NCI-H2227 (cell line): ENCODE results near the gene PTPRT.

ENCODE experiments used
- DNase-seq: peaks from one replicate; lab custom pipeline; 2025; ENCODE audit not compliant: unreplicated experiment; lab: John Stamatoyannopoulos, UW

Gene PTPRT

DNA sequence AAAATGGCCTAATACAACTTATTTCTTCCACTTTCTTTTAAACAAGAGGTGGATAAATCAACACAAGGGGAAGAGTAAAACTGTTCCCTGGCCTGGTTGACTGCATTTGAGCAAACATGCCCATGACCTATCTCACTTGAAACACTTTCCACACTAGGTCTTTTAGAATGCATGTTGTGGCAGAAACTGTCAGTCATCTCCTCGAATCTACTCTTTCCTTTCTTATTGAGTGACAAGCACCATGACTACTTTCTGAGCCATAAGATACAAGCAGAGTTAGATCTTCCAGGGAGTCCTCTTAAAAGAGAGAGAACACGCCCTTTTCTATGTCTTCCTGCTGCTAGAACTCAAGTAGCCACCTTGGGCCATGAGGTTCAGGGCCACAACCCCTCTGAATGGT is 66.5 kb downstream of the PTPRT start:
- DNase-seq: no peak

DNA sequence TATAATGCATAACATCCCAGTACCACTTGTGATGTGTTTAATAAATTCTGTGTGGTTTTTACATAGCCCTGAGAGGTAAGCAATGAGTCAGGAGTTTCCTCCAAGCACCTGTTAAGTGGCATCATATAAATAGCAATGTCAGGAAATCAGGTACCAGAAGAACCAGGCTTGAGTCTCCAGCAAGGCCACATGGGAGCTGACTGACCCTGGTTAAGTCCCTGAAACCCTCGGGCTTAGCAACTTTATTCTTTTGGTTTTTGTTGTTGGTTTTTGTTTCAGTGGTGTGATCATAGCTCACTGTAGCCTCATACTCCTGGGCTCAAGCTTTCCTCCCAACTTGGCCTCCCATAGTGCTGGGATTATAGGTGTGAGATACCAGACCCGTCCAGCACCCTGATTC is 70.0 kb downstream of the PTPRT start:
- no peak for DNase-seq

DNA sequence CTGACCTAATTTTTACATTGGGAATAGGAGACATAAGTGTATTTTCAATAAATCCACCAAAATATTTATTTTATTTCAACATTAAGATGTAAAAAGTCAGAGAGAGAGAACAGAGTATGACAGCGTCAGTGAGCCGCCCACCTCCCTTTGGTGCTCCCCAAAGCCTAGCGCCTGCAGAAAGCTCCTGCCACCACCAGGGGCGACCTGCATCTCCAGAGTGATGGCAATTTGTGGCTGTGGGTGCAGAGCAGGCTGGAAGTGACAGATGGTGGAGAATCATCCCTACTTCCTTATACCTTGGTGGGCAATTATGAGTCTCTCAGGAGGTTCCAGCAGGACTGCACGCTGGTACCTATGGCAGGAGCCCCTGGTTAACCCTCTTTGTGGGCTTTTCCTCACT is 87.3 kb downstream of the PTPRT start:
- DNase-seq: no peak

DNA sequence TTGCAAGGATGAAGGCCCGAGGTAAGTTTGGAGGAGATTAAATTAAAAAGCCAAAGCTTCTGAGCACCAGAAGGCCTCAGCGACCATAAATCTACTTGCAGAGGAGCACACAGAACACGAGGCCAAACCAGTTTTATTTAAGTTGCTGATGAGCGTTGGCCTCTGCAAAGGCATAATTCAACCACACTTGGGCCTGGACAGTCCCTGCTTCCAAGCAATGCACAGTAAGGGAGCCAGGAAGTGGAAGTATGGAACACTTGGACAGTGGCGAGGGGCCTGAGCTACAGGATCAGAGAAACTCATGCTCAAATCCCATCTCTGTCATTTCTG is 92.8 kb downstream of the PTPRT start:
- DNase-seq: no peak

DNA sequence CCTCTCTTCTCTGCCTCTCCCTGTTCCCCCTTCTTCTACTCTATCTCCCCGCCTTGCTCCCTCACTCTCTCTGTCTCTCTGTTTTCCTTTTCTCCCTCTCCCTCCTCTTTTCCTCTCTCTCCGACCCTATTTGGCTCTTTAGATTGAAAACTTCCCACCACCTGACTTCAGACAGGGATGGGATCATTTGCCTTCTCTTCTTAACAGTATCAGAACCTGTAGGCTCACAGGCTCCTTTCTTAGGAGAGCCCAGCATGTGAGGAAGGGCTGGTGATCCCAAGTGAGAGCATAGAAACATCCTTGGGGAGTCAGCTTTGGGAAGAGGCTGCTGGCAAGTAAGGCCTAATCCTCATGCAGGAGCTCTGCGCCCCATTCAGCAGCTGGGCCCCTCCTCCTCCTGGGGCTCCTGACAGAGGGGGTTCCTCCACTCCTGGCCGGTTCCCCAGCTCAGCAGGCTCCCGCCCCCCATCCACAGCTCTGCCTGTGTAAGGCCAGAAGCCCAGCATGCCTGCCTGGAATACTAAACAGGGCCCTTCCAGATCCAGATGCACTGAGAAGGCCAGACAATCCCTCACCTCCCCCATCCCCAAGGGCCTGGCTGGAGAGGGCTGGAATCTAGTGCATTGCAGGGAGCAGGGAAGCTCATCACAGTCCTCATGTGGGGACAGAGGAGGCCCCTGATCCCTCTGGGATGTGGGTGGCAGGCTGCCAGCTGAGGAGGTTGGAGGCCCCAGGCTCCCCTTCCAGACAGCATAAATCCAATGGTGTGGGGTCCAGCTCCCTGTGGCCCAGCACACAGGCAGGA is 93.4 kb downstream of the PTPRT start:
- DNase-seq: no peak

DNA sequence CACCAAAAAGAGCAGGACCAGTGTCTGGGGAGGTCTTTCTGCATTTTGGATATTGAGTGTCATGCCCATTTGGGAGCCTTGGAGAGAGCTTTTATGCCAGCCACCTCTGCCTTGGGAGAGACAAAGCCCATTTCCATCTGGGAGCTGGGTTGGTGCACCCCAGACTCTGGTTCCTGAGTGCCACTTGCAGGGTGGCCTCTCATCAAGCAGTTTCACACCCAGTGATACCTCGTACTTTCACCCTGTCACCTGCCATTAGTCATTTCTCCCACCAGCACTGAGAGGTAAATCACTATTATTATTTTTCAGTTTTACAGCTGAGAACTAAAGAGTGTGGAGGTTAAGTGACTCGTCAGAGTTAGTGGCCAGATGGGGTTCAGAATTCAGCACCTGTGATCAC is 94.7 kb downstream of the PTPRT start:
- no peak for DNase-seq

DNA sequence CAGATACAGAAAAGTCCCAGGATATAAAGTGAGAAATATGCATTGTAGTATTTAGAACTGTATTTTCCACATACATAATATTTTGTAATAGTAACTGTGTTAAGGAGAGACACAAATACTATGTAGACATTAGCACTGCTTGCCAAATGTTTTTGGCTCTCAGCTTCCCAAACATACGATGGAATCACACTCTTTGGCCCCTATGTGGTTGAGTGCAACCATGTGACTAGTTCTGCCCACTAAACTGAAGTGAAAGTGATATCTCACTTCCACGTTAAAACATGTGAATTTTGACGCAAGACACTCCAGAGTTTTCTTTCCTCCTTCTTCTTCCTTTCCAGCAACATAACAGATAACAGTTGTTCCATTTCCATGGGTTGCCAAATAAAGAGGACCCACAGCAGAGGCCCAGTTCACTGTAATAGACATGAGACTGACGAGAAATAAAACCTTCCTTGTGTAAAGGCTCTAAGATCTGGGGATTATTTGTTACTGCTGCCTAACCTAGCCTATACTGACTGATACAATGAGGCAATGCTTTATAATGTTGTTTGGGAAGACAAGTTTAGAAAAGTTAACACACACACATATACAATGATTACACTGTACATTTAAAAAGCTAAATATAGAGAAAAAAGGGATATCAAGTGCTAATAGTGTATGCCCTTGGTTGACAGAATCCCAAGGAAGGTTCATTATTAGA is 97.2 kb downstream of the PTPRT start:
- DNase-seq: no peak

DNA sequence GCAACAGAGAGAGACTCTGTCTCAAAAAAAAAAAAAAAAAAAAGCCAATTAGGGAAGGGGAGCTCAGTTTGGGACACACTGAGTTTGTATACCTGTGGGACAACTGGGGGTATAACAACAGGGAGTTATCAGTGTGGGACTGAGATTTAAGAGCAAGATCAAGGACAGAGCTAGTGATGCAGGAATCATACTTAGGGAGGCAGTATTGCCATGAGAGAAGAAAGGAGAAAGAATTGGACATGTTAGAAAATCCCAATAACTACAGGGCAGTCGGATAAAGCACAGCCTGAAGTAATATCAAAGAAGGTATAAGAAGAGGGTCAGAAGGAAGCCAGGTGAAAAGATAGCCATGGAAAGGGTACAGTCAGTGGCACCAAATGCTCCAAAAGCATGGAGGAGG is 121.2 kb downstream of the PTPRT start:
- no peak for DNase-seq

DNA sequence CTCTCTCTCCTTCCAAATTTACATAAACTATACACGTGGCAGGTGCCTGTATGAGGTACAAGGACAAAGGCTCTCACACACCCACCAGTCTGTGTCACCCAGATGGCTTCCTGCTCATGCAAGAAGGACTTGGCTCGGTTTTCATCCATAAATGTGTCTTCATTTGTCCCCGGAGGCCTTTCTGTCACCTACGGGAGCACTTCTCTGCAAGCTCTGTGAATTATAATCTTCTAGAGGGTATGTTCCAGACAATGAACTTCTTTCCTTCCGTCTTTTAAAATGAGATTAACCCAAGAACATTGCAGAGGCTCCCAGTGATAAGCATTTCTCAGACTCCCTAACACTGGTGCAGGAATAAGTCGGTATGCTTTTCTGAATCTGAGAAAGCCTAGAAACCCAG is 123.6 kb downstream of the PTPRT start:
- no peak for DNase-seq

DNA sequence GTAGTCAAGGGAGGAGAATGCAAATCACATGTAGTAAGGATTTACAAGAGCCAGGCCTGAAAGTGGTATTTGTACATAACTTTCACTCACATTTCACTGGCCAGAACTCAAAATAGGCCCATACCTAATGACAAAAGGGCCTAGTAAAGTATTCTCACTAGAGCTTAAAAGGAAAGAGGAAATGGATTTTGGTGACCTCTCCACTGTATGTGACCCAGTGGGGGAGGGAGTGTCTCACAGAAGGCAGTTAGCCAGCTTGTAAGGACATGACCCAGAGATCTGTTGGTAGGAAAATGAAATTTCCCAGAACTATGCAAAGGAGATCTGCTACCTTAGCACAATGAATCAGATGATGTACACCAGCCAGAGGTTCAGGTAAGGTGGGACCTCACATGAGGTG is 124.4 kb downstream of the PTPRT start:
- no peak for DNase-seq

DNA sequence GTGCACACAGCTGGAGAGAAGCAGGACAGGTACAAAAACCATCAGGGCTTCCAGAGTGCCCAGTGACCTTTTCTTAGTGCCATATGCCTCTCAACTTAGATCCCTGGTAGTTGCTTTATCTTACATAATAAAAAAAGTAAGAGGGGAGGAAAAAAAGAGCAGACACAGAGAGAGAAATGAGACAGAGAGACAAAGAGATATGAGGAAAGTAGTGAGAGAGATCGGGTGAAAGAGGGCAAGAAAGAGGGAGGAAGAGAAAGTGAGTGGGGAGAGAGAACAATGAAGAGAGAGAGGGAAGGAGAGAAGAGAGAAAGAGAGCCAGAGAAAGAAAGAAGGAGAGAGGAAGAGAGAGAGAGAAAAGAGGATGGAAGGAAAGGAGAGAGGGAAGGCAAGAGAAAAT is 131.6 kb downstream of the PTPRT start:
- DNase-seq: no peak

DNA sequence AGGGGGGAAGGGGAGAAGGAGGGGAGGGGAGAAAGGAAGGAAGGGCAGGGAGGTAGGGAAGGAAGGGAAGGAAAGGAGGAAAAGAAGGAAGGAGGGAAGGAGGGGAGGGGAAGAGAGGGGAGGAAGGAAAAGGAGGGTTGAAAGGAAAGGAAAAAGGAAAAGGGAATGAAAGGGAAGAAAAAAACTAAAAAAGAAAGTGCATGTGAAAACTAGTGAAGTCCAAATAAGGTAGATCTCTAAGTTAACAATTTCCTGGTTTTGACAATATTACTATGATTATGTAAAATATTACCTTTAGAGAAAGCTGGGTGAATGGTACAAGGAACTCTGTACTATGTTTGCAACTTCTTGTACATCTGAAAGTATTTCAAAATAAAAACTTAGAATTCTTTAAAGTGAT is 132.4 kb downstream of the PTPRT start:
- DNase-seq: no peak

DNA sequence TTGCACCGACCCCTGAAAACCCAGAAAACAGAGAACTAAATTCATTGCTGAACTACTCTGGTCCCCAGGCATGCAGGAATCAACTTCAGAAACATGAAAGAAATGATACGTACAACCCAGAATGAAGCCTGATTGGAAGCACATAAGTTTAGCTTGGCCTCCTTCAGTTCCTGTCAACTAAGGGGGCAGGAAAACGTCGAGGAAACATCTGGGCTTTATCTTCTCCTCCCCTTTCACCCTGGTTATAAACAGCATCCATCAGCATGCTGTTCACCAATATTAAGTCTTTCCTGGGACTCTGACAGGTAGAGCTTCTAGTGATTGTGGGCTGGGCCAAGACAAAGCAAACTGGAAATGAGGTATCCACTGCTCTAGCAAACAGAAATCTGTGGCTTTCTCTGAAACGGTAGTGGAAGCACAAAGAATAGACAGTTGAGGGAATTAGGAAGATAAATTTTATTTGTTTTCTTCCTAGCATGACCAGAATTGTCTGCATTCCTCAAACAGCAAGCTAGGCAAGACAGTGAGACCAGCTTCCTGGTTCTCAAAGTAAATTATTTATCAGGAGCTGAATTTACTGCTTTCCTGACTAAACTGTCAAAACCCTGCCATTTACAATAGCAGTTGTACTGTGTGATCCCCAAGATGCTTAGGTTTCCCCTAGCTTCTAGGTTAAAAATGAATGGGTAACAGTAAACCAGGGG is 134.4 kb downstream of the PTPRT start:
- no peak for DNase-seq

DNA sequence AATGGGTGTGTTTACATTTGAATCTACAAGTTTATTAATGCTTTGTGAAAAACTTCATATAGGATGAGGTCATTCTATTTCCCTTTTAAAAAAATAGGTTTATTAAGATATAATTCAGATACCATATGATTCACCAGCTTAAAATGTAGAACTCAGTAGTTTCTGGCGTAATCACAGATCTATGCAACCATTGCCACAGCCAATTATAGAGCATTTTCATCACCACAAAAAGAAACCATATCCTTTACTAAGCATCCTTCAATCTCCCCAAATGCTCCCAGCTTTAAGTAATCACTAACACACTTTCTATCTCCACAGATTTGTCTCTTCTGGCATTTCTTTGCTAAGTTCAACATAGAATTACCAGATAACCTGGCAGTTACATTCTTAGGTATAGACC is 137.2 kb downstream of the PTPRT start:
- DNase-seq: no peak

DNA sequence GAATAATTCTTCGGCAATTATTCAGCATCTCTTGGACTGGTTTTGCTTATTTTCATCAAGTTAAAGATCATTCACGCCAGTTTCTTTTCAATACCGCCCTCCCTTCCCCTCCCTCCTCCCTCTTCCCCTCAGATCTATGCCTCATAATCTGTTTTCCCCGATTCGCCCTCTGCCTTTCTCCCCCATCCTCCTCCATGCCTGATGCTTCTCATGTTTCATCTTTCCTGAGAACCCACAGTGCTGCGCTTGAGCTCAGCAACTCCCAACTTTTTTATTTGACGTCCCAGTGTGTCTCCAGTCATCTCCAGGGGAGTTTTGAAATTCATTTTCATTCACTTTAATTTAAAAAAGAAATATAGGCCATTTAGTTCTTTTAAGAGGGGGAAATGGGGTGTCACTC is 142.7 kb downstream of the PTPRT start:
- DNase-seq: no peak

DNA sequence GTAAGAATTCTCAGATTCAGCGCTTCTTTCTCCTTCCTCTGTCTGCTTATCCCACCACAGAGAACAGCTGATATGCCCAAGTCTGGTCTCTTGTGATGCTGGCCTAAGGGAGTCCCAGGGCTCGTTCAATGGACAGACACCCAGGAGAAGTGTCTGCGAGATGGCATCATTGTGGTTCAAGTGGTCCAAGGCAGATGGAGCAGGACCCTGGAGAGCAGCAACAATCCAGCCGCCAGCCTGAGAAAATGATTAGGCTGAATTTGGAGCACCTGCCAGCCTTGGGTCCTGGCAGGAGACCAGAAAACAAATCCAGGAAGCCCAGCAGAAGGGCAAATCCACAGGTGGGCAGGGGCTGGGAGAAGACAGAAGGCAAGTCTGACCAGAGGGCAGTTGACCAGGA is 145.8 kb downstream of the PTPRT start:
- no peak for DNase-seq

DNA sequence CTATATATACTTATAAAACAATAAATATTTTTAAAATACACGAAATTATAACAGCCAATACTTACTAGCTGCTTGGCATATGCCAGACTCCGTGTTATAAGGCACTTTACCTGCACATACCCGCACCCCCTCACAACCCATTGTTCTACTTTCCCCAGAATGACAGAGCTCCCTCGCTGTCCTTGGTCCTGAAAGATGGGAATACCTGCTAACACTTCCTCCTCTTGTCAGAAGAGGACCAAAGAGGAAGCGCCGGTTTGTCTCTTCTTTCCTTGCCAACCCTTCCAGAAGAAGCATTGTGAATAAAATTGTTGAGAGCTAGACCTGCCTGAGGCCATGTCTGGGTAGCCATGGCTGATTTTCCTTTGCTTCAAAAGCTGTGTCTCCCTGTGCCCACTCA is 149.3 kb downstream of the PTPRT start:
- DNase-seq: no peak

DNA sequence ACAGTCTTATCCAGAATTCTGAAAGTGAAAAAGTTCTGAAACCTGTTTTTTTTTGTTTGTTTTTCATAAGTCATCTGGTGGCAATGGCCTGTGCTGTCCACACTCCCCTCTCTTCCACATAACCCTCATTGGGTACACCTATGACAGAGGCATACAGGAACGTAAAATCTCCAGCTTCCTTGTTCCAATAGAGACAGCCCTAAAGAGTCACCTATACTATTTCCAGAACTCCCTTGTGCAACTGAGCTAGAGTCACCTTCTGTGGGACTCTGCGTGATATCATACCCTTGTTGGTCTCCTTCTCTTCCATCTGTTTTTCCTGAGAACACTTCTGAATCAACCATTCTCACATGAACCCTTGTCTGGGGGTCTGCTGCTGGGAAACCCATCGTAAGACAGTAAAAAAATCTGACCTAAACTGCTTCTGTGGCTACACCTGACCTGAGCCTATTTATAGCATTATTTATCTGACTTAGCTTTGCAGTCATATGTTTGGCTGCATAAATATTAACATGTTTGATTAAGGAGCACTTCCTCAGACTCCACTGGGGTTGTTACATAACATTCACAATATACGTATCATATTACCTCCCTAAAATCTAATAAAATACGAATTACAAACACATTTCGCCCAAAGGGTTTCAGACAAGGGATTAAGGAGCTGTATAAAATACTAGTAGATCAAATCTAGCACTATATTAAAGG is 151.9 kb downstream of the PTPRT start:
- DNase-seq: no peak

DNA sequence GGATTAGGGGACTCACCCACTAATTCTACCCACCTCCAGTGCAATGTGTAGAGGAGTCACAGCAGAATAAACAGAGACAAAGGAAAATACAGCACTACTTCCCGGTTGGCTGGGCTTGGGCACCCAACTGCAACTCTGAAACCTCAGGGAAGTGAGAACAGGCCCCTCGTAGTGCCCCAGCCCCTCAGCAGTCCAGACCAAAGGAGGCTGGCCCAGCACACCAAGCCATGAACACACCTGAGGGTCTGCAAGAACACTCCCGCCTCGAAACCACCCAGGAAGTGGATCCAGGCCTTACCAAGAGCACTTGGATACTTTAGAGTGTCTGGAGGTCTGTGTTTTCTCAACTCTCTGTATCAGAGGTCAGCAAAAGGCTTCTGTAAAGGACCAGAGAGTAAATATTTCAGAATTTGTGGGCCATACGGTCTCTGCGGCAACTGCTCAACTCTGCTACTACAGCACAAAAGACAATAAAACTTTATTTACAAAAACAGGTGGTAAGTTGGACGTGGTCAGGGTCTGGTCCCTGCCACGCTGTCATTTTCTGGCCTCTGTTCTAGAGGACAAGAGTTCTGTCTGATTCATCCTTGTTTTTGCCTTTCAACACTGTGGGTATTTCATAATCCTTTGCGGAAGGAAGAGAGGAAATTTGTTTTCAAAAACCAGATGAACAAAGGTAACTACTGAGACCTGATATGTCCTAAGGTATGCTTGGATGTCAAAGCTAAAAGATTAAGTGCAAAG is 154.6 kb downstream of the PTPRT start:
- DNase-seq: no peak

DNA sequence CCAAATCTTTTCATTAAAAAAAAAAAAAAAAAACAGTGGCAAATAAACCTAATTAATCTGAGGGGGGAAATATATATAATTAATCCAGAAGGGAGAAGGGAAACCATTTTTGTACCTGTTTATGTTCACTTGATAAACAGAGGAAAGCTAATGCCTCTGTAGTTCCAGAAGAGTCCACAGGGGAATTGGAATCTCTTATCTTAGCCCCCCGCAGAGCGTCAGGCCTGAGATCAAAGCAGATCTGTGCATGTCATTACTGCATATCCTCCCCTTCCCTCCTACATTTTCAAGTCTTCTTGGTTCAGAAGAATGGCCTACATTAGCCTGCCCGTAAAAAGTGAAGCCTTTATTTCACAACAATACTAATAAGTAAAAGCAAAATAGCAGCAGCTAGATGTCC is 157.2 kb downstream of the PTPRT start:
- no peak for DNase-seq

DNA sequence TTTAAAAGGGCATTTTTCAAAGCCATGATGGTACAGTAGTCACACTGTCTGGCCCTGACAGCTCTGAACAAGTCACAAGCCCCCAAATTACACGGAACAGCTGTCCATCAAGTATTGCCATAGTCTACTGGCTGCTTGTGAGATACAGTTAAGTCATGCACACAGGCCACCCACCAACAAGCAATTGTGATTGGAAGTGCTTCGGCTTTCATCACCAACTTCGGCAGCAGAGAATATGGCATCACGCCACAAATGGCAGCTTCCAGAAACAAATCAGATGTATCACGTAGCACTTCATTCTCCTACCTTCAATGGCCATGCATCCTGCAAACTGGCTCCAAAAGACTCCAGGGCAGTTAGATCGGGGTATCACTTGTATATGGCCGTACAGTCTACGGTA is 160.5 kb downstream of the PTPRT start:
- DNase-seq: no peak
